ENCODE measurements around the gene LPAR3. TPM values are rescaled to one million over a fixed set of nuclear protein-coding genes. Genes with fewer than 3 reads are reported as not detected.

LPAR3 gene
- polyA plus RNA-seq, 3 donors: not detected

DNA sequence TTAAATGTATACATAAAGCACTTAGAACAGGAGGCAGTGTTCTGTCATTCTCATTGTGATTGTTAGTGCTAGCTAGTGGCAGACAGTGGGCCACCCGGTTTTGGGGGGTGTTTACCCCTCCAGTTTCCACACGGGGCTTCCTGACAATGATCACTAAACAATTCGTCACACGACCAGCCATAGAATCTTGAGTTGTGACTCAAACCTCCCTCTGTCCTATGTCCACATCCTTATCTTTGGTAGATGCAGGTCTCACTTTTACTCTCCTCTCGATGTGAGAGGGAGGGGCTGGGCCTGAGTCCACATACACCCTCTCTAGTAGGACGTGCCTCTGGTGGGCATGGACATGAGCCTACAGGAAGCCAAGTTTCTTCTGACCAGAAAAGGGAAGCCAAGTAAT, 110.1 kb downstream of the LPAR3 start:
- H3K36me3 Mint-ChIP-seq: no peaks in the 10 kb centered on the region
- intact Hi-C loops (cut with micrococcal nuclease): no loop called here

DNA sequence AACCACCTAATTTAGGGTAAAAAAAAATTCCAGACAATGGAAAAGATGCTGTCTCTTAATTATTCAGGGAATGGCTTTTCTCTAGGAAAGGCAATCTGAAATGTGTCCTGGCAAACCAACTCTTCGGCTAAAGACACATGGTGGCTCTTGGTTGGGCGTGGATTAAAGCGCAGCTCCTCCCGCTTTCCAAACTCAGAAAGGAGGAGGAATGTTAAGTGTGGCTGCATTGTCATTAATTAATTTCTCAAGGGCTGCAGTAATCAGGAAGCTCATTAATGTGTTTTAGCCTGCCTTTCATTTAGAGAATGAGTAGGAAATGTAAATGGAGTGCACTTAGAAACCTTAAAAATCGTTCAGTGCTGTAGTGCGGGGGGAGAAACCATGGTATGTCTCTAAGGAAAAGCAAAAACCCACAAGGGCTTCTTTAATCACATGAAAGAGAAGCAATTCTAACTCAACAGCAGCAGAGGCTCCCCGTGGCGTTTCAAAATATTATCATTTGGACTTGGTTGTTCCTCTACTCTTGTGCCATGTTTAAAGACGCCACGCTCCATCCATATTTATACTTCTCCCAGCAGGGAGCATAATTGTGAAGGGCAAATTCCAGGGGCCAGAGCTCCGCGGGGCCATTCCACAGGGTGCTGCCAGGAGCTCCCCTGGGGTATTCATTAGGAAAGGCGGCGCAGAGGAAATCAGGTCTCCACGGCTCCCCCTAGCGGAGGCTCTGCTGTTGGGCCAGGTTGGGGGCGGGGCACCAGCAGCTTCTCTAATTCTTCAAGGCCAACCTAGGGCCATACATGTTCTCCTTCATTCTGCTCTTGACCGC, 110.8 kb downstream of the LPAR3 start:
- peak overlapping the region; percentile 51 to 59 for H3K4me3 Mint-ChIP-seq
- H3K27me3 ChIP-seq (ENCODE audit: control insufficient read depth in 2 of 2, insufficient read depth in 2 of 2, low read length in 2 of 2): no peaks in the 10 kb centered on the region
- no peaks in the 10 kb centered on the region for H4K20me1 ChIP-seq (ENCODE audit: insufficient read depth, low read length)
- peak; percentile 42 to 56 (median 47) for DNase-seq
- no peak overlapping the region for H3K27ac ChIP-seq (ENCODE audit: low read depth in 1 of 2, low read length in 2 of 2)
- peaks cover 0 to 3% (median 0%) of the 10 kb centered on the region in 7 donors for H3K9me3 Mint-ChIP-seq
- H3K4me1 ChIP-seq (ENCODE audit: control insufficient read depth in 1 of 2, insufficient read depth in 2 of 2, low read length in 2 of 2): peaks cover 14 to 18% of the 10 kb centered on the region in 2 donors
- H3K4me3 ChIP-seq (replicated peaks in 1 of 3; ENCODE audit: low read depth in 2 of 3, low read length in 3 of 3): no peak overlapping the region
- WGBS (ENCODE audit: insufficient coverage): 66% methylated on average over 9 of the region's 18 CpGs
- H2AFZ ChIP-seq (ENCODE audit: insufficient read depth, low read depth, low read length, poor library complexity, severe bottlenecking): peak overlapping the region; percentile 0
- no peak overlapping the region for H3K4me2 ChIP-seq (replicated peaks; ENCODE audit: extremely low read depth, low read length, poor library complexity, severe bottlenecking)
- H3K27ac Mint-ChIP-seq: peak overlapping the region in 1 of 7 donors; percentile 26
- no peaks in the 10 kb centered on the region for H3K79me2 ChIP-seq (ENCODE audit: insufficient read depth, low read length)
- no peak overlapping the region for H3K9ac ChIP-seq (ENCODE audit: insufficient read depth, low read length, poor library complexity, severe bottlenecking)
- TF ChIP-seq, protein P1, sequence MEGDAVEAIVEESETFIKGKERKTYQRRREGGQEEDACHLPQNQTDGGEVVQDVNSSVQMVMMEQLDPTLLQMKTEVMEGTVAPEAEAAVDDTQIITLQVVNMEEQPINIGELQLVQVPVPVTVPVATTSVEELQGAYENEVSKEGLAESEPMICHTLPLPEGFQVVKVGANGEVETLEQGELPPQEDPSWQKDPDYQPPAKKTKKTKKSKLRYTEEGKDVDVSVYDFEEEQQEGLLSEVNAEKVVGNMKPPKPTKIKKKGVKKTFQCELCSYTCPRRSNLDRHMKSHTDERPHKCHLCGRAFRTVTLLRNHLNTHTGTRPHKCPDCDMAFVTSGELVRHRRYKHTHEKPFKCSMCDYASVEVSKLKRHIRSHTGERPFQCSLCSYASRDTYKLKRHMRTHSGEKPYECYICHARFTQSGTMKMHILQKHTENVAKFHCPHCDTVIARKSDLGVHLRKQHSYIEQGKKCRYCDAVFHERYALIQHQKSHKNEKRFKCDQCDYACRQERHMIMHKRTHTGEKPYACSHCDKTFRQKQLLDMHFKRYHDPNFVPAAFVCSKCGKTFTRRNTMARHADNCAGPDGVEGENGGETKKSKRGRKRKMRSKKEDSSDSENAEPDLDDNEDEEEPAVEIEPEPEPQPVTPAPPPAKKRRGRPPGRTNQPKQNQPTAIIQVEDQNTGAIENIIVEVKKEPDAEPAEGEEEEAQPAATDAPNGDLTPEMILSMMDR (IDR thresholded peaks at IDR 0.05): peak; percentile 79
- H3K36me3 Mint-ChIP-seq: no peaks in the 10 kb centered on the region
- H3K4me1 Mint-ChIP-seq: peaks cover 21% of the 10 kb centered on the region
- intact Hi-C loops (cut with micrococcal nuclease): no loop called here
- no peaks in the 10 kb centered on the region for H3K9me3 ChIP-seq (replicated peaks in 1 of 2; ENCODE audit: control insufficient read depth in 1 of 2, insufficient read depth in 1 of 2, low read length in 2 of 2)
- peaks cover 0 to 3% (median 3%) of the 10 kb centered on the region in 3 donors for H3K27me3 Mint-ChIP-seq (ENCODE audit: low read depth in 3 of 3)
- H3K36me3 ChIP-seq (replicated peaks in 1 of 2; ENCODE audit: control insufficient read depth in 1 of 2, insufficient read depth in 2 of 2, low read length in 2 of 2): no peaks in the 10 kb centered on the region

More for the DNA sequence above, 110.1 kb downstream of the LPAR3 start:
- H3K9ac ChIP-seq (ENCODE audit: insufficient read depth, low read length, poor library complexity, severe bottlenecking): no peak overlapping the region
- H3K27me3 Mint-ChIP-seq (ENCODE audit: low read depth in 3 of 3): peaks cover 0 to 3% (median 3%) of the 10 kb centered on the region in 3 donors
- no peak overlapping the region for H3K4me3 Mint-ChIP-seq
- H2AFZ ChIP-seq (ENCODE audit: insufficient read depth, low read depth, low read length, poor library complexity, severe bottlenecking): no peak overlapping the region
- peaks cover 0 to 3% (median 0%) of the 10 kb centered on the region in 7 donors for H3K9me3 Mint-ChIP-seq
- H3K4me1 ChIP-seq (ENCODE audit: control insufficient read depth in 1 of 2, insufficient read depth in 2 of 2, low read length in 2 of 2): peaks cover 14 to 18% of the 10 kb centered on the region in 2 donors
- TF ChIP-seq, protein P1 (IDR thresholded peaks at IDR 0.05): no peak
- H3K9me3 ChIP-seq (replicated peaks in 1 of 2; ENCODE audit: control insufficient read depth in 1 of 2, insufficient read depth in 1 of 2, low read length in 2 of 2): no peaks in the 10 kb centered on the region
- H3K4me2 ChIP-seq (replicated peaks; ENCODE audit: extremely low read depth, low read length, poor library complexity, severe bottlenecking): no peak overlapping the region
- H4K20me1 ChIP-seq (ENCODE audit: insufficient read depth, low read length): no peaks in the 10 kb centered on the region
- H3K27me3 ChIP-seq (ENCODE audit: control insufficient read depth in 2 of 2, insufficient read depth in 2 of 2, low read length in 2 of 2): no peaks in the 10 kb centered on the region
- H3K4me3 ChIP-seq (replicated peaks in 1 of 3; ENCODE audit: low read depth in 2 of 3, low read length in 3 of 3): no peak overlapping the region
- 50% methylated on average over 1 of the region's 6 CpGs for WGBS (ENCODE audit: insufficient coverage)
- H3K27ac ChIP-seq (ENCODE audit: low read depth in 1 of 2, low read length in 2 of 2): no peak overlapping the region
- H3K27ac Mint-ChIP-seq: no peak overlapping the region
- no peaks in the 10 kb centered on the region for H3K36me3 ChIP-seq (replicated peaks in 1 of 2; ENCODE audit: control insufficient read depth in 1 of 2, insufficient read depth in 2 of 2, low read length in 2 of 2)
- DNase-seq: no peak
- peaks cover 21% of the 10 kb centered on the region for H3K4me1 Mint-ChIP-seq
- H3K79me2 ChIP-seq (ENCODE audit: insufficient read depth, low read length): no peaks in the 10 kb centered on the region

Measured in CD14-positive monocyte (primary cell).